ENCODE results near the gene PYGL. TPM values are rescaled to one million over a fixed set of nuclear protein-coding genes. Genes with fewer than 3 reads are reported as not detected.
A peak's percentile ranks its signal among the peaks of the same experiment; 100 is the strongest.

PYGL gene
- total and polyA plus RNA-seq, 2 experiments from 2014 or later: 57.6 to 93.8 TPM

DNA sequence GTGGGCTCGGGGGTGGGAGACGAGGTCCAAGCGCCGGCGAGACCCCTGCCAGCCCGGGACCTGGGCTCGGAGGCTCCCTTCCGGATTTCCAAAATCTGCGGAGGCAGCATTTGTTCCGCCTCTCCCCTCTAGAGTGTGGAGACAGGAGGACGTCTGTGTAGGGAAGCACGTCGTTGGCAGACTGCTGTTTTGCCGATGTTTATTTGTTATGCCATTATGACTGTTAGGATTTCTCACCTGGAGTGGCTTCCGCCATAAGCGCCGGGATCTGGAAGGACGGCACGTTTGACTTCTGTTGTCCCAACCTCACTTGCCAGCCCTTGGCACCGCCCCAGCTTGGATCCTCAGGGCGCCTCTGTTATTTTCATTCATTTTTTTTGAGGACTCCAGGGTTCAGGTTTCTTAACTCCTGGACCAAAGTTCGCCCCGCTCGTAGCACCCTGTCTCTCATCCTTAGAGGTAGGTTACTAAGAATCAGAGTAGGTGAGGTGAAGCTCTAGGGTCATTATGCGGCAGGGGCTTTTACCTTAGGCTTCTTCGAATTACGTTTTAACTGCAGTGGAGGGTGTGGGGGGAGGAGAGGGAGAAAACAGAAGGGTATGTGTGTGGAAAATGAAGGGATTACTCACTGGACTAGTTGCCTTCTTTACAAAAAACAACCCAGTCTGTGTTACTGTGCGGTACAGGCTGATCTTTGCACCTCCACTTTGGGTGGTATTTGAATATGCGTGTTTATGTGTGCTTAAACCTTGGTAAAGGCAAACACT is 547 bp upstream of the PYGL start:
- 0 out of 2 replicates have a peak, but pooled peaks cover 5% of the 10 kb centered on the region for H3F3A ChIP-seq (replicated peaks; ENCODE audit: low read depth)
- peak overlapping the region; percentile 59; the same call in 1 of the 2 replicates for H3K27ac ChIP-seq (ENCODE audit: low read depth)
- H3K27me3 ChIP-seq (ENCODE audit: insufficient read depth): peaks cover 8% of the 10 kb centered on the region; the same call in 1 of the 2 replicates
- no peaks in the 10 kb centered on the region for H4K20me1 ChIP-seq (replicated peaks; ENCODE audit: insufficient read depth)
- Mint-ChIP-seq H3K9me3 (no peaks in the 10 kb centered on the region; the same call in 2 of the 3 replicates), H3K4me3 (peak overlapping the region; percentile 94), H3K27me3 (ENCODE audit: insufficient read depth, low read depth, poor library complexity) (peaks cover 9% of the 10 kb centered on the region), H3K27ac (no peak overlapping the region), H3K36me3 (ENCODE audit: low read depth) (peaks cover 12% of the 10 kb centered on the region), H3K4me1 (peaks cover 8% of the 10 kb centered on the region)
- peak overlapping the region; percentile 77 for H3K4me3 ChIP-seq
- peak; percentile 44 for ATAC-seq
- H3K79me2 ChIP-seq (replicated peaks; ENCODE audit: insufficient read depth): peaks cover 6% of the 10 kb centered on the region; the same call in 1 of the 2 replicates
- H3K36me3 ChIP-seq (ENCODE audit: insufficient read depth): 0 out of 2 replicates have a peak, but pooled peaks cover 4% of the 10 kb centered on the region
- H3K4me1 ChIP-seq (ENCODE audit: insufficient read depth): peaks cover 11% of the 10 kb centered on the region
- no peak for DNase-seq (ENCODE audit: low spot score)
- H2AFZ ChIP-seq: peak overlapping the region; percentile 100
- TF ChIP-seq, protein P1, sequence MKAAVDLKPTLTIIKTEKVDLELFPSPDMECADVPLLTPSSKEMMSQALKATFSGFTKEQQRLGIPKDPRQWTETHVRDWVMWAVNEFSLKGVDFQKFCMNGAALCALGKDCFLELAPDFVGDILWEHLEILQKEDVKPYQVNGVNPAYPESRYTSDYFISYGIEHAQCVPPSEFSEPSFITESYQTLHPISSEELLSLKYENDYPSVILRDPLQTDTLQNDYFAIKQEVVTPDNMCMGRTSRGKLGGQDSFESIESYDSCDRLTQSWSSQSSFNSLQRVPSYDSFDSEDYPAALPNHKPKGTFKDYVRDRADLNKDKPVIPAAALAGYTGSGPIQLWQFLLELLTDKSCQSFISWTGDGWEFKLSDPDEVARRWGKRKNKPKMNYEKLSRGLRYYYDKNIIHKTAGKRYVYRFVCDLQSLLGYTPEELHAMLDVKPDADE (IDR thresholded peaks at IDR 0.05): no peak
- TF ChIP-seq EZH2phosphoT487 (IDR thresholded peaks at IDR 0.05; ENCODE audit: unreplicated experiment) (no peak), EZH2 (IDR thresholded peaks at IDR 0.05; ENCODE audit: low read depth, unreplicated experiment) (no peak), CREB1 (CRISPR knock-in tag; IDR thresholded peaks at IDR 0.05; ENCODE audit: low read depth) (no peak), ZNF331 (CRISPR knock-in tag; IDR thresholded peaks at IDR 0.05; ENCODE audit: low read depth) (no peak), STAT1 (IDR thresholded peaks at IDR 0.05; ENCODE audit: unreplicated experiment) (no peak), ZNF114 (CRISPR knock-in tag; IDR thresholded peaks at IDR 0.05) (no peak), POLR2AphosphoS5 (IDR thresholded peaks at IDR 0.05; ENCODE audit: low read depth) (no peak), NANOG (IDR thresholded peaks at IDR 0.05; ENCODE audit: borderline replicate concordance) (no peak), JUNB (IDR thresholded peaks at IDR 0.05; ENCODE audit: unreplicated experiment) (no peak)
- TF ChIP-seq, protein P2, sequence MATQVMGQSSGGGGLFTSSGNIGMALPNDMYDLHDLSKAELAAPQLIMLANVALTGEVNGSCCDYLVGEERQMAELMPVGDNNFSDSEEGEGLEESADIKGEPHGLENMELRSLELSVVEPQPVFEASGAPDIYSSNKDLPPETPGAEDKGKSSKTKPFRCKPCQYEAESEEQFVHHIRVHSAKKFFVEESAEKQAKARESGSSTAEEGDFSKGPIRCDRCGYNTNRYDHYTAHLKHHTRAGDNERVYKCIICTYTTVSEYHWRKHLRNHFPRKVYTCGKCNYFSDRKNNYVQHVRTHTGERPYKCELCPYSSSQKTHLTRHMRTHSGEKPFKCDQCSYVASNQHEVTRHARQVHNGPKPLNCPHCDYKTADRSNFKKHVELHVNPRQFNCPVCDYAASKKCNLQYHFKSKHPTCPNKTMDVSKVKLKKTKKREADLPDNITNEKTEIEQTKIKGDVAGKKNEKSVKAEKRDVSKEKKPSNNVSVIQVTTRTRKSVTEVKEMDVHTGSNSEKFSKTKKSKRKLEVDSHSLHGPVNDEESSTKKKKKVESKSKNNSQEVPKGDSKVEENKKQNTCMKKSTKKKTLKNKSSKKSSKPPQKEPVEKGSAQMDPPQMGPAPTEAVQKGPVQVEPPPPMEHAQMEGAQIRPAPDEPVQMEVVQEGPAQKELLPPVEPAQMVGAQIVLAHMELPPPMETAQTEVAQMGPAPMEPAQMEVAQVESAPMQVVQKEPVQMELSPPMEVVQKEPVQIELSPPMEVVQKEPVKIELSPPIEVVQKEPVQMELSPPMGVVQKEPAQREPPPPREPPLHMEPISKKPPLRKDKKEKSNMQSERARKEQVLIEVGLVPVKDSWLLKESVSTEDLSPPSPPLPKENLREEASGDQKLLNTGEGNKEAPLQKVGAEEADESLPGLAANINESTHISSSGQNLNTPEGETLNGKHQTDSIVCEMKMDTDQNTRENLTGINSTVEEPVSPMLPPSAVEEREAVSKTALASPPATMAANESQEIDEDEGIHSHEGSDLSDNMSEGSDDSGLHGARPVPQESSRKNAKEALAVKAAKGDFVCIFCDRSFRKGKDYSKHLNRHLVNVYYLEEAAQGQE (IDR thresholded peaks at IDR 0.05; ENCODE audit: unreplicated experiment): no peak
- TF ChIP-seq, protein P3, sequence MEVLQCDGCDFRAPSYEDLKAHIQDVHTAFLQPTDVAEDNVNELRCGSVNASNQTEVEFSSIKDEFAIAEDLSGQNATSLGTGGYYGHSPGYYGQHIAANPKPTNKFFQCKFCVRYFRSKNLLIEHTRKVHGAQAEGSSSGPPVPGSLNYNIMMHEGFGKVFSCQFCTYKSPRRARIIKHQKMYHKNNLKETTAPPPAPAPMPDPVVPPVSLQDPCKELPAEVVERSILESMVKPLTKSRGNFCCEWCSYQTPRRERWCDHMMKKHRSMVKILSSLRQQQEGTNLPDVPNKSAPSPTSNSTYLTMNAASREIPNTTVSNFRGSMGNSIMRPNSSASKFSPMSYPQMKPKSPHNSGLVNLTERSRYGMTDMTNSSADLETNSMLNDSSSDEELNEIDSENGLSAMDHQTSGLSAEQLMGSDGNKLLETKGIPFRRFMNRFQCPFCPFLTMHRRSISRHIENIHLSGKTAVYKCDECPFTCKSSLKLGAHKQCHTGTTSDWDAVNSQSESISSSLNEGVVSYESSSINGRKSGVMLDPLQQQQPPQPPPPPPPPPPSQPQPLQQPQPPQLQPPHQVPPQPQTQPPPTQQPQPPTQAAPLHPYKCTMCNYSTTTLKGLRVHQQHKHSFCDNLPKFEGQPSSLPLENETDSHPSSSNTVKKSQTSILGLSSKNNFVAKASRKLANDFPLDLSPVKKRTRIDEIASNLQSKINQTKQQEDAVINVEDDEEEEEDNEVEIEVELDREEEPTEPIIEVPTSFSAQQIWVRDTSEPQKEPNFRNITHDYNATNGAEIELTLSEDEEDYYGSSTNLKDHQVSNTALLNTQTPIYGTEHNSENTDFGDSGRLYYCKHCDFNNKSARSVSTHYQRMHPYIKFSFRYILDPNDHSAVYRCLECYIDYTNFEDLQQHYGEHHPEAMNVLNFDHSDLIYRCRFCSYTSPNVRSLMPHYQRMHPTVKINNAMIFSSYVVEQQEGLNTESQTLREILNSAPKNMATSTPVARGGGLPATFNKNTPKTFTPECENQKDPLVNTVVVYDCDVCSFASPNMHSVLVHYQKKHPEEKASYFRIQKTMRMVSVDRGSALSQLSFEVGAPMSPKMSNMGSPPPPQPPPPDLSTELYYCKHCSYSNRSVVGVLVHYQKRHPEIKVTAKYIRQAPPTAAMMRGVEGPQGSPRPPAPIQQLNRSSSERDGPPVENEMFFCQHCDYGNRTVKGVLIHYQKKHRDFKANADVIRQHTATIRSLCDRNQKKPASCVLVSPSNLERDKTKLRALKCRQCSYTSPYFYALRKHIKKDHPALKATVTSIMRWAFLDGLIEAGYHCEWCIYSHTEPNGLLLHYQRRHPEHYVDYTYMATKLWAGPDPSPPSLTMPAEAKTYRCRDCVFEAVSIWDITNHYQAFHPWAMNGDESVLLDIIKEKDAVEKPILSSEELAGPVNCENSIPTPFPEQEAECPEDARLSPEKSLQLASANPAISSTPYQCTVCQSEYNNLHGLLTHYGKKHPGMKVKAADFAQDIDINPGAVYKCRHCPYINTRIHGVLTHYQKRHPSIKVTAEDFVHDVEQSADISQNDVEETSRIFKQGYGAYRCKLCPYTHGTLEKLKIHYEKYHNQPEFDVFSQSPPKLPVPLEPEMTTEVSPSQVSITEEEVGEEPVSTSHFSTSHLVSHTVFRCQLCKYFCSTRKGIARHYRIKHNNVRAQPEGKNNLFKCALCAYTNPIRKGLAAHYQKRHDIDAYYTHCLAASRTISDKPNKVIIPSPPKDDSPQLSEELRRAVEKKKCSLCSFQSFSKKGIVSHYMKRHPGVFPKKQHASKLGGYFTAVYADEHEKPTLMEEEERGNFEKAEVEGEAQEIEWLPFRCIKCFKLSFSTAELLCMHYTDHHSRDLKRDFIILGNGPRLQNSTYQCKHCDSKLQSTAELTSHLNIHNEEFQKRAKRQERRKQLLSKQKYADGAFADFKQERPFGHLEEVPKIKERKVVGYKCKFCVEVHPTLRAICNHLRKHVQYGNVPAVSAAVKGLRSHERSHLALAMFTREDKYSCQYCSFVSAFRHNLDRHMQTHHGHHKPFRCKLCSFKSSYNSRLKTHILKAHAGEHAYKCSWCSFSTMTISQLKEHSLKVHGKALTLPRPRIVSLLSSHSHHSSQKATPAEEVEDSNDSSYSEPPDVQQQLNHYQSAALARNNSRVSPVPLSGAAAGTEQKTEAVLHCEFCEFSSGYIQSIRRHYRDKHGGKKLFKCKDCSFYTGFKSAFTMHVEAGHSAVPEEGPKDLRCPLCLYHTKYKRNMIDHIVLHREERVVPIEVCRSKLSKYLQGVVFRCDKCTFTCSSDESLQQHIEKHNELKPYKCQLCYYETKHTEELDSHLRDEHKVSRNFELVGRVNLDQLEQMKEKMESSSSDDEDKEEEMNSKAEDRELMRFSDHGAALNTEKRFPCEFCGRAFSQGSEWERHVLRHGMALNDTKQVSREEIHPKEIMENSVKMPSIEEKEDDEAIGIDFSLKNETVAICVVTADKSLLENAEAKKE (CRISPR knock-in tag; IDR thresholded peaks at IDR 0.05): no peak
- TF ChIP-seq, protein P4, sequence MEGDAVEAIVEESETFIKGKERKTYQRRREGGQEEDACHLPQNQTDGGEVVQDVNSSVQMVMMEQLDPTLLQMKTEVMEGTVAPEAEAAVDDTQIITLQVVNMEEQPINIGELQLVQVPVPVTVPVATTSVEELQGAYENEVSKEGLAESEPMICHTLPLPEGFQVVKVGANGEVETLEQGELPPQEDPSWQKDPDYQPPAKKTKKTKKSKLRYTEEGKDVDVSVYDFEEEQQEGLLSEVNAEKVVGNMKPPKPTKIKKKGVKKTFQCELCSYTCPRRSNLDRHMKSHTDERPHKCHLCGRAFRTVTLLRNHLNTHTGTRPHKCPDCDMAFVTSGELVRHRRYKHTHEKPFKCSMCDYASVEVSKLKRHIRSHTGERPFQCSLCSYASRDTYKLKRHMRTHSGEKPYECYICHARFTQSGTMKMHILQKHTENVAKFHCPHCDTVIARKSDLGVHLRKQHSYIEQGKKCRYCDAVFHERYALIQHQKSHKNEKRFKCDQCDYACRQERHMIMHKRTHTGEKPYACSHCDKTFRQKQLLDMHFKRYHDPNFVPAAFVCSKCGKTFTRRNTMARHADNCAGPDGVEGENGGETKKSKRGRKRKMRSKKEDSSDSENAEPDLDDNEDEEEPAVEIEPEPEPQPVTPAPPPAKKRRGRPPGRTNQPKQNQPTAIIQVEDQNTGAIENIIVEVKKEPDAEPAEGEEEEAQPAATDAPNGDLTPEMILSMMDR (conservative IDR thresholded peaks at IDR 0.05; ENCODE audit: low read depth in 2 of 2): no peak
- H3K9me2 ChIP-seq (ENCODE audit: insufficient read depth): no peaks in the 10 kb centered on the region; the same call in 1 of the 2 replicates
- H3K4me2 ChIP-seq: peak overlapping the region; percentile 99

All from GM23338 (cell line).